ENCODE measurements around the gene KCNG4.

Gene KCNG4

GRCh38 chr16:84241778-84242177, 2.0 kb upstream of the KCNG4 start:
- H3K4me3 ChIP-seq (ENCODE audit: control insufficient read depth, low read depth, low read length): no peak overlapping the region
- TF ChIP-seq, protein P1, sequence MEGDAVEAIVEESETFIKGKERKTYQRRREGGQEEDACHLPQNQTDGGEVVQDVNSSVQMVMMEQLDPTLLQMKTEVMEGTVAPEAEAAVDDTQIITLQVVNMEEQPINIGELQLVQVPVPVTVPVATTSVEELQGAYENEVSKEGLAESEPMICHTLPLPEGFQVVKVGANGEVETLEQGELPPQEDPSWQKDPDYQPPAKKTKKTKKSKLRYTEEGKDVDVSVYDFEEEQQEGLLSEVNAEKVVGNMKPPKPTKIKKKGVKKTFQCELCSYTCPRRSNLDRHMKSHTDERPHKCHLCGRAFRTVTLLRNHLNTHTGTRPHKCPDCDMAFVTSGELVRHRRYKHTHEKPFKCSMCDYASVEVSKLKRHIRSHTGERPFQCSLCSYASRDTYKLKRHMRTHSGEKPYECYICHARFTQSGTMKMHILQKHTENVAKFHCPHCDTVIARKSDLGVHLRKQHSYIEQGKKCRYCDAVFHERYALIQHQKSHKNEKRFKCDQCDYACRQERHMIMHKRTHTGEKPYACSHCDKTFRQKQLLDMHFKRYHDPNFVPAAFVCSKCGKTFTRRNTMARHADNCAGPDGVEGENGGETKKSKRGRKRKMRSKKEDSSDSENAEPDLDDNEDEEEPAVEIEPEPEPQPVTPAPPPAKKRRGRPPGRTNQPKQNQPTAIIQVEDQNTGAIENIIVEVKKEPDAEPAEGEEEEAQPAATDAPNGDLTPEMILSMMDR (conservative IDR thresholded peaks at IDR 0.05; ENCODE audit: control insufficient read depth, insufficient read depth, low read depth, low read length): no peak
- DNase-seq (ENCODE audit: low read depth): no peak

DNA sequence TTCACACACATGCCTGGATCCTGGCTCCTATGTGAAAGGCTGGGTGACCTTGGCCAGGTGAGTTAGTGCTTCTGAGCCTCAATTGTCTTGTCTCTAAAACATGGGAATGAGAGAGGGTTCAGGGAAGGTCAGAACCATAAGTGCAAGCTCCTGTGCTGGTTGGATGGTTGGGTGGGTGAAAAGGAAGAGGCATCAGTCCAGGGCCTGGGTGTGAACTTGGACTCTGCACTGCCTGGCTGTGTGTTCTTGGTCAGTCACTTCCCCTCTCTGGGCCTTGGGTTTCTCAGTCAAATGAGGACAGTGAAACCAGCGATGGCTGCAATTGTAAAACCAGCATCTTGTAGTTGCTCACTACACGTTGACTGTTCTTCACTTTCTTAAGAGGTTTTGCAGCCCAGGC, 643 bp upstream of the KCNG4 start:
- TF ChIP-seq, protein P1 (conservative IDR thresholded peaks at IDR 0.05; ENCODE audit: control insufficient read depth, insufficient read depth, low read depth, low read length): no peak
- no peak overlapping the region for H3K4me3 ChIP-seq (ENCODE audit: control insufficient read depth, low read depth, low read length)
- no peak for DNase-seq (ENCODE audit: low read depth)

GRCh38 chr16:84239141-84239769, 557 bp downstream of the KCNG4 start:
- H3K4me3 ChIP-seq (ENCODE audit: control insufficient read depth, low read depth, low read length): no peak overlapping the region
- TF ChIP-seq, protein P1 (conservative IDR thresholded peaks at IDR 0.05; ENCODE audit: control insufficient read depth, insufficient read depth, low read depth, low read length): no peak
- no peak for DNase-seq (ENCODE audit: low read depth)

DNA sequence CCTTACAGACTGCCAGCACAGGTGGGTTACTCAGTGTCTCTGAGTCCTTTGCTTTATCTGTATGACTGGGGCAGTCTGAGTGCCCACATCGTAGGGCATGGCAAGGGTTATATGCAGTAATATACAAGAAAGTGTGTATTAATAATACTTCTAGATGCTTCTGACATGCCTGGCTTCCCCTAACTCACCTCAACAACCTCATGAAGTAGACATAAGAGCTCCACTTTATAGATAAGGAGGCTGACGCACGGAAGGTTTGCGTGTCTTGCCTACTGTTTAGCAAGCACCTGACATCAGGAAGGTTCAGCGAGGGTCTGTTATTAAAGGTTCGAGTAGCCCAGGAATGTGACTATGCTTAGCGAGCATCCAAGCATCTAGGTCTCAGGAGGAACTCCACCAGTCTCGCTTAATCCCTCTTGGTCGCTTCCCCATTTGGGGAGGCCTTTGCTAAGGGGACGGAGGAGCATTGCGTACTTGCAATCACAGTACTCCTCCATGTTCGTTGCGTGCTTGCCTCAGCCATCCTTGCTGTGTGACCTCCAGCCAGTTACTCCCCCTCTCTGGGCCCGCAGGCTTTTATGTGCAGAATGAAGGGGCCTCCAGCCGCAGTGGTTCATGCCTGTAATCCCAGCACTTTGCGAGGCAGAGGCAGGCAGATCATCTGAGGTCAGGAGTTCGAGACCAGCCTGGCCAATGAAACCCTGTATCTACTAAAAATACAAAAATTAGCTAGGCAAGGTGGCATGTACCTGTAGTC, 1.6 kb downstream of the KCNG4 start:
- TF ChIP-seq, protein P1 (conservative IDR thresholded peaks at IDR 0.05; ENCODE audit: control insufficient read depth, insufficient read depth, low read depth, low read length): no peak
- H3K4me3 ChIP-seq (ENCODE audit: control insufficient read depth, low read depth, low read length): no peak overlapping the region
- DNase-seq (ENCODE audit: low read depth): no peak

DNA sequence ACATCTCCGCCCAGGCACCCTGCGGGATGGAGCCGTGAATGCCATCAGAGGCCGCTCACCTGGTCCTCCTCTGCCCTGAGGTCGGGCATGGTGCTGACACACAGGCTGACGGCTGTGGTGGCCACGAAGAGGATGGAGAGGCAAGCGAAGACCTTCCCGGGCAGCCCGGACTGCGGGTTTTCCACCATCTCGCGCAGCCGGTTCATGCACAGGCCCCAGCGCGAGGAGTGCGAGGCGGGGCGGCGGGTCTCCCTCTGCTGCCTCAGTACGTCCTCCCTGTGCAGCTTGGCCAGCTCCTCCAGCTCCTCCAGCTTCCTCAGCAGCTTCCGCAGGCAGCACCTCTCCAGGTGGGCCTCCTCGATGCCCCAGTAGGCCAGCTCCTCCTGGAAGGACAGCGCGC, 3.1 kb downstream of the KCNG4 start:
- no peak for DNase-seq (ENCODE audit: low read depth)
- no peak overlapping the region for H3K4me3 ChIP-seq (ENCODE audit: control insufficient read depth, low read depth, low read length)
- TF ChIP-seq, protein P1 (conservative IDR thresholded peaks at IDR 0.05; ENCODE audit: control insufficient read depth, insufficient read depth, low read depth, low read length): no peak

- DNase-seq (ENCODE audit: low read depth): no peak
- TF ChIP-seq, protein P1 (conservative IDR thresholded peaks at IDR 0.05; ENCODE audit: control insufficient read depth, insufficient read depth, low read depth, low read length): no peak
These were observed 5.2 kb downstream of the KCNG4 start for GRCh38 chr16:84234321-84235241.

More at GRCh38 chr16:84234321-84235241, 5.2 kb downstream of the KCNG4 start:
- H3K4me3 ChIP-seq (ENCODE audit: control insufficient read depth, low read depth, low read length): no peak overlapping the region

Measured in fibroblast of mammary gland (primary cell).